ENCODE results near the gene NFATC2.
A peak's percentile ranks its signal among the peaks of the same experiment; 100 is the strongest.
"Not testable (repeated sequence)": the region's sequence is repeated elsewhere in the genome, so short reads cannot be mapped to it uniquely, and the experiment has no call there.

The NFATC2 gene

GRCh38 chr20:51567622-51568021, 25.1 kb upstream of the NFATC2 start:
- no peak for DNase-seq

GRCh38 chr20:51566594-51566993, 24.1 kb upstream of the NFATC2 start:
- DNase-seq, result no peak

GRCh38 chr20:51565298-51566144, 23.0 kb upstream of the NFATC2 start:
- no peak for DNase-seq

GRCh38 chr20:51563486-51564332, 21.2 kb upstream of the NFATC2 start:
- peak; percentile 26 for DNase-seq

GRCh38 chr20:51563174-51563485, 20.6 kb upstream of the NFATC2 start:
- DNase-seq, result no peak

GRCh38 chr20:51562332-51563173, 20.0 kb upstream of the NFATC2 start:
- peak; percentile 19 for DNase-seq

GRCh38 chr20:51562027-51562331, 19.5 kb upstream of the NFATC2 start:
- DNase-seq, result no peak

- no peak for DNase-seq
Measured at GRCh38 chr20:51560550-51561307, 18.2 kb upstream of the NFATC2 start.

GRCh38 chr20:51560042-51560441, 17.5 kb upstream of the NFATC2 start:
- no peak for DNase-seq

GRCh38 chr20:51554538-51555165, 12.1 kb upstream of the NFATC2 start:
- no peak for DNase-seq

- no peak for DNase-seq
Measured at GRCh38 chr20:51553897-51554486, 11.5 kb upstream of the NFATC2 start.

GRCh38 chr20:51551186-51551585, 8.7 kb upstream of the NFATC2 start:
- no peak for DNase-seq

GRCh38 chr20:51549474-51549873, 7.0 kb upstream of the NFATC2 start:
- DNase-seq, result no peak

GRCh38 chr20:51547951-51548350, 5.4 kb upstream of the NFATC2 start:
- DNase-seq, result no peak

GRCh38 chr20:51545515-51545914, 3.0 kb upstream of the NFATC2 start:
- no peak for DNase-seq

- DNase-seq, result no peak
Measured at GRCh38 chr20:51543422-51543788, 886 bp upstream of the NFATC2 start.

- DNase-seq, result no peak
Measured at GRCh38 chr20:51542033-51542570, 417 bp downstream of the NFATC2 start.

GRCh38 chr20:51541189-51542032, 1.1 kb downstream of the NFATC2 start:
- no peak for DNase-seq

- DNase-seq, result no peak
Measured at GRCh38 chr20:51540580-51540979, 1.9 kb downstream of the NFATC2 start.

- not testable (repeated sequence) for DNase-seq
Measured at GRCh38 chr20:51540074-51540473, 2.4 kb downstream of the NFATC2 start.

Measured in DMS53 (cell line).